Measurements from ENCODE around the gene LMNA.

LMNA gene

GRCh38 chr1:156146020-156146768 is 31.7 kb downstream of the LMNA start:
- DNase-seq, result peak; percentile 94

GRCh38 chr1:156146769-156147405 is 32.4 kb downstream of the LMNA start:
- no peak for DNase-seq

- DNase-seq, result peak; percentile 16
Measured at GRCh38 chr1:156148216-156148615, 33.7 kb downstream of the LMNA start.

- no peak for DNase-seq
Measured at GRCh38 chr1:156149374-156150332, 35.1 kb downstream of the LMNA start.

GRCh38 chr1:156150333-156151011 is 36.0 kb downstream of the LMNA start:
- DNase-seq, result no peak

GRCh38 chr1:156151093-156151688 is 36.7 kb downstream of the LMNA start:
- DNase-seq, result no peak

- no peak for DNase-seq
Measured at GRCh38 chr1:156152628-156153027, 38.1 kb downstream of the LMNA start.

GRCh38 chr1:156153362-156153761 is 38.9 kb downstream of the LMNA start, which contains the start of gene SEMA4A:
SEMA4A (plus strand) TSS chr1:156153585; CDS start chr1:156154579, 994 bp downstream.
- no peak for DNase-seq

GRCh38 chr1:156154317-156154749 is 39.8 kb downstream of the LMNA start:
- no peak for DNase-seq

GRCh38 chr1:156155756-156156510 is 41.4 kb downstream of the LMNA start:
- peak; percentile 25 for DNase-seq

- no peak for DNase-seq
Measured at GRCh38 chr1:156157506-156157905, 43.0 kb downstream of the LMNA start.

- no peak for DNase-seq
Measured at GRCh38 chr1:156157966-156158365, 43.5 kb downstream of the LMNA start.

- DNase-seq, result no peak
Measured at GRCh38 chr1:156160000-156160742, 45.7 kb downstream of the LMNA start.

- DNase-seq, result no peak
Measured at GRCh38 chr1:156160743-156161171, 46.2 kb downstream of the LMNA start.

GRCh38 chr1:156162430-156163037 is 48.0 kb downstream of the LMNA start:
- DNase-seq, result no peak

GRCh38 chr1:156163712-156164111 is 49.2 kb downstream of the LMNA start:
- no peak for DNase-seq

GRCh38 chr1:156164125-156164831 is 49.8 kb downstream of the LMNA start:
- DNase-seq, result no peak

- no peak for DNase-seq
Measured at GRCh38 chr1:156165083-156165482, 50.6 kb downstream of the LMNA start.

- DNase-seq, result no peak
Measured at GRCh38 chr1:156167536-156167935, 53.0 kb downstream of the LMNA start.

Measured in OCI-M1 (cell line).